Fibroblast of lung (primary cell): ENCODE data around the gene PRPF4. TPM values are rescaled to one million over a fixed set of nuclear protein-coding genes. Genes with fewer than 3 reads are reported as not detected.

ENCODE experiments used
- DNase-seq, 2 donors: peaks; one replicate each; pipeline versions ENCODE4 v3.0.0 to v3.0.0-alpha.2; 2010; ENCODE audit warnings: low read depth in 2 of 2
- H2AFZ ChIP-seq: 2 replicates; pipeline ENCODE4 v1.5.1; 2012; ENCODE audit warnings: low read length, control low read depth, inconsistent platforms
- H3K27ac ChIP-seq: 2 replicates; pipeline ENCODE4 v1.5.1; 2011; ENCODE audit warnings: low read length, control low read depth; ENCODE audit not compliant: insufficient read depth
- H3K27me3 ChIP-seq: 2 replicates; pipeline ENCODE4 v1.5.1; 2011; ENCODE audit warnings: mild to moderate bottlenecking, low read length; ENCODE audit not compliant: control insufficient read depth, insufficient read depth
- H3K36me3 ChIP-seq: 2 replicates; pipeline ENCODE4 v1.5.1; 2011; ENCODE audit warnings: low read length; ENCODE audit not compliant: control insufficient read depth, insufficient read depth
- H3K4me1 ChIP-seq: 2 replicates; pipeline ENCODE4 v1.5.1; 2011; ENCODE audit warnings: low read length; ENCODE audit not compliant: control insufficient read depth, insufficient read depth; ENCODE audit errors: extremely low read depth
- H3K4me2 ChIP-seq: 2 replicates; pipeline ENCODE4 v1.5.1; 2011; ENCODE audit warnings: low read length, control low read depth; ENCODE audit not compliant: insufficient read depth; ENCODE audit errors: extremely low read depth
- H3K4me3 ChIP-seq, 4 experiments: fragments of 200-600 bp in 1 of 4; sonication (generic) in 1 of 4; replicated peaks in 1 of 4; 2 replicates each; pipeline ENCODE4 v1.5.1; 2011 to 2016; ENCODE audit warnings: low read length in 4 of 4, low read depth in 3 of 4, mild to moderate bottlenecking in 3 of 4, control low read depth in 2 of 4, inconsistent platforms in 1 of 4, mixed read lengths in 1 of 4; ENCODE audit not compliant: insufficient read depth in 1 of 4; ENCODE audit errors: control extremely low read depth in 1 of 4
- H3K79me2 ChIP-seq: 2 replicates; pipeline ENCODE4 v1.5.1; 2012; ENCODE audit warnings: mild to moderate bottlenecking, low read length, inconsistent platforms; ENCODE audit not compliant: control insufficient read depth, insufficient read depth
- H3K9ac ChIP-seq: 2 replicates; pipeline ENCODE4 v1.5.1; 2011; ENCODE audit warnings: mild to moderate bottlenecking, low read length, control low read depth; ENCODE audit not compliant: insufficient read depth
- H3K9me3 ChIP-seq: 2 replicates; pipeline ENCODE4 v1.5.1; 2012; ENCODE audit warnings: low read depth, low read length; ENCODE audit not compliant: control insufficient read depth, insufficient read depth
- H4K20me1 ChIP-seq: 2 replicates; pipeline ENCODE4 v1.5.1; 2011; ENCODE audit warnings: low read length; ENCODE audit not compliant: control insufficient read depth, insufficient read depth; ENCODE audit errors: extremely low read depth
- EZH2 ChIP-seq: IDR thresholded peaks from 2 replicates; pipeline ENCODE4 v1.5.1; 2012; ENCODE audit warnings: low read length, control low read depth, mild to moderate bottlenecking; ENCODE audit errors: missing control alignments
- polyA plus RNA-seq, 2 donors: library from polyadenylated mRNA; depleted of rRNA in 1 of 2; stranded (reverse) in 1 of 2; unstranded in 1 of 2; fragments of >200 nt; gene quantifications; 2 replicates each; pipeline ENCODE4 v1.2.1, GENCODE V29; 2011 to 2012; ENCODE audit warnings: missing spikeins in 1 of 2
- total RNA-seq: library from RNA; depleted of rRNA; stranded (reverse); fragments of >200 nt; gene quantifications from 2 replicates; pipeline ENCODE4 v1.2.1, GENCODE V29; 2014
- TF ChIP-seq, protein P1 (sequence below), 2 donors: IDR thresholded peaks in 1 of 2; conservative IDR thresholded peaks in 1 of 2; 1 replicate in 1 of 2; 2 replicates in 1 of 2; pipeline ENCODE4 v1.5.1; 2011 to 2012; ENCODE audit warnings: low read length in 2 of 2, control low read depth in 1 of 2, inconsistent platforms in 1 of 2, low read depth in 1 of 2, mild to moderate bottlenecking in 1 of 2

Gene PRPF4
- total and polyA plus RNA-seq, 2 donors (not counting 1 experiment from before 2014, with no cell fraction given) = 19.5 to 25.1 TPM

DNA sequence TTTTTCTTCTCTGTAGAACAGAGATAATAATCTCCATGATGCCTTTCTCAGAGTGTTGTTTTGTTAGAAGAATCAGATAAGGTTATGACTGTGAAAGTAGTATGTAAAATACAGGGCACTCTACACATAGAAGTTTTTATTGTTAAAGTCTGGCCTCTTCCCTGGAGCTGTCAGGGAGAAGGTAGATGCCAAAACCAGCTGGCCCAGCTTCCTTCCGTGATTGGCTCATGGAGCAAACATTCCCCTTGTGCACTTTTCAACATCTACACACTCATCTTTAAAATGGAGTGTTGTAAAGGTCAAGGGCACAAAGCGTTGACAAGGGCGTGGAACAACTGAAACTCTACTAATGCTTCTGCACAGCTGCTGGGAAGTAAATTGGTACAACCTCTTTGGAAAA lies 35.1 kb downstream of the PRPF4 start:
- Histone ChIP-seq H4K20me1 (no peaks in the 10 kb centered on the region), H3K4me3 (no peak overlapping the region), H2AFZ (no peak overlapping the region), H3K9me3 (no peaks in the 10 kb centered on the region), H3K27ac (no peak overlapping the region), H3K36me3 (no peaks in the 10 kb centered on the region), H3K79me2 (no peaks in the 10 kb centered on the region), H3K4me2 (no peak overlapping the region), H3K27me3 (no peaks in the 10 kb centered on the region), H3K9ac (no peak overlapping the region), H3K4me1 (no peaks in the 10 kb centered on the region)
- TF ChIP-seq EZH2 = no peak
- TF ChIP-seq, protein P1, sequence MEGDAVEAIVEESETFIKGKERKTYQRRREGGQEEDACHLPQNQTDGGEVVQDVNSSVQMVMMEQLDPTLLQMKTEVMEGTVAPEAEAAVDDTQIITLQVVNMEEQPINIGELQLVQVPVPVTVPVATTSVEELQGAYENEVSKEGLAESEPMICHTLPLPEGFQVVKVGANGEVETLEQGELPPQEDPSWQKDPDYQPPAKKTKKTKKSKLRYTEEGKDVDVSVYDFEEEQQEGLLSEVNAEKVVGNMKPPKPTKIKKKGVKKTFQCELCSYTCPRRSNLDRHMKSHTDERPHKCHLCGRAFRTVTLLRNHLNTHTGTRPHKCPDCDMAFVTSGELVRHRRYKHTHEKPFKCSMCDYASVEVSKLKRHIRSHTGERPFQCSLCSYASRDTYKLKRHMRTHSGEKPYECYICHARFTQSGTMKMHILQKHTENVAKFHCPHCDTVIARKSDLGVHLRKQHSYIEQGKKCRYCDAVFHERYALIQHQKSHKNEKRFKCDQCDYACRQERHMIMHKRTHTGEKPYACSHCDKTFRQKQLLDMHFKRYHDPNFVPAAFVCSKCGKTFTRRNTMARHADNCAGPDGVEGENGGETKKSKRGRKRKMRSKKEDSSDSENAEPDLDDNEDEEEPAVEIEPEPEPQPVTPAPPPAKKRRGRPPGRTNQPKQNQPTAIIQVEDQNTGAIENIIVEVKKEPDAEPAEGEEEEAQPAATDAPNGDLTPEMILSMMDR (conservative IDR thresholded peaks at IDR 0.05 in 1 of 2, IDR thresholded peaks at IDR 0.05 in 1 of 2; ENCODE audit: low read depth in 1 of 2, low read length in 2 of 2) = no peak
- DNase-seq = no peak

DNA sequence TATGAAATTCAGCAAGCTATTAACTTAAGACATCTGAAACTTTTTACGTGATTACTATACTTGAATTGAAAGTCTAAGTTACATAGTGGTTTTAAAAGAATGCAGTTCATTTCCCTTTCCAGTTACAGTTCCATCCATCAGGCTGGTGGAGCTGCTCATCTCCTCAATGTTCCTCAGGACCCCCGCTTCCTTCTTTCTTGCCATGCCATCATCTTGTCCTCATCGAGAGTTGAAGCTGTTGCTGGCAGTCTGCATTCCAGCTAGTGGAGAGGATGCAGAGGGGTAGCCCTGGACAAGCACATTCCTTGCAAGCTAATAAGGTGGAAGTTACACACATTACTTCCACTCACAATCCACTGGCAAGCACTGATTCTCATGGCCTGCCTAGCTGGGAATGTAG lies 36.5 kb downstream of the PRPF4 start:
- H3K27me3 ChIP-seq = no peaks in the 10 kb centered on the region
- H3K27ac ChIP-seq = no peak overlapping the region
- no peak overlapping the region for H3K4me2 ChIP-seq
- H3K9me3 ChIP-seq = no peaks in the 10 kb centered on the region
- H3K4me3 ChIP-seq = no peak overlapping the region
- TF ChIP-seq, protein P1 (conservative IDR thresholded peaks at IDR 0.05 in 1 of 2, IDR thresholded peaks at IDR 0.05 in 1 of 2; ENCODE audit: low read depth in 1 of 2, low read length in 2 of 2) = no peak
- TF ChIP-seq EZH2 = no peak
- H4K20me1 ChIP-seq = no peaks in the 10 kb centered on the region
- DNase-seq = peak in 1 of 2 donors; percentile 32
- no peak overlapping the region for H3K9ac ChIP-seq
- H3K79me2 ChIP-seq = no peaks in the 10 kb centered on the region
- H2AFZ ChIP-seq = no peak overlapping the region
- no peaks in the 10 kb centered on the region for H3K4me1 ChIP-seq
- no peaks in the 10 kb centered on the region for H3K36me3 ChIP-seq

DNA sequence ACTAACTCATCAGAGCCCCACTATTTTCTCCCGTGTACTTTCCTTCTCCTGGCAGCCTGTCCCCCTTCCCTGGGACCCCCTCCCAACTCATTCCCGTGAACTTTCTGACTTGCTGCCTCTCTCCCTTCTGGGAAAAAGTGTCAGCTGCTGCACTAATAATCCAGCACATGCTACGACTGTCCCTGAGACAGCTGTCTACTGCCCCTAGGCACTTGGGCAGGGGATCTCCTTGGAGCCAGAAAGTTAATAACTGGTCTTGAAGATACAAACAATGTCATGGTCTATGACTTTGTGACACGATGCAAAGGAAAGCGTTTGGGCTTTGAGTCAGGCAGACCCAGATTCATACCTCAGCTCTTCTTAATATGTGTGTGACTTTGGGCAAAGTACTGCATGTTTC lies 37.8 kb downstream of the PRPF4 start:
- Histone ChIP-seq H3K27ac (no peak overlapping the region), H3K9me3 (no peaks in the 10 kb centered on the region), H3K36me3 (no peaks in the 10 kb centered on the region), H4K20me1 (no peaks in the 10 kb centered on the region), H3K4me3 (no peak overlapping the region), H3K9ac (no peak overlapping the region), H3K27me3 (no peaks in the 10 kb centered on the region), H2AFZ (no peak overlapping the region), H3K4me1 (no peaks in the 10 kb centered on the region), H3K79me2 (no peaks in the 10 kb centered on the region), H3K4me2 (no peak overlapping the region)
- DNase-seq = no peak
- TF ChIP-seq EZH2 = no peak
- TF ChIP-seq, protein P1 (conservative IDR thresholded peaks at IDR 0.05 in 1 of 2, IDR thresholded peaks at IDR 0.05 in 1 of 2; ENCODE audit: low read depth in 1 of 2, low read length in 2 of 2) = no peak
